DMS53 treated with DMSO at 0.1 percent for 48 hours (cell line): ENCODE measurements around the gene IFNA7.
"Not testable (repeated sequence)": the region's sequence is repeated elsewhere in the genome, so short reads cannot be mapped to it uniquely, and the experiment has no call there.

Experiments
- DNase-seq: peaks from one replicate; lab custom pipeline; 2025; ENCODE audit not compliant: unreplicated experiment; lab: John Stamatoyannopoulos, UW

The IFNA7 gene

DNA sequence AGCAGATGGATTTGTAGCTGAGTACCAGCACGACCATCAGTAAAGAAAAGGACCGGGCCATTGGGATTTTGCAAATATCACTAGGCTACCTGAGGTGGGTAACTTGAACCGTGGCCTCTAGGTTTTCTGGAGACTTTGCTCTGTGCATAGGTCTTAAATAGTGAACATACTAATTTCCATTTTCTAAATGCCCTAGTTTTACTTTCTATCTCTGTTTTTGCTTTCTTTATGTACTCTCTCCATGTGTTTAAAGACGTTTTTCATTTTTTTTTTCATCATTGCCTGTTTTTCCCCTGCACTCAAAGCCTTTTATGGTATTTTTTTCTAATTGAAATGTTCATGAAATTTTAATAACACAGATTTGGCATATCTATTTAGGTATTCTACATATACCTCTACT is at the start of gene IFNA7:
TSS of gene IFNA7 (minus strand) at position 101 of the 400 bp plus-strand sequence. CDS start at position 61, 40 bp downstream.
- DNase-seq: not testable (repeated sequence)

DNA sequence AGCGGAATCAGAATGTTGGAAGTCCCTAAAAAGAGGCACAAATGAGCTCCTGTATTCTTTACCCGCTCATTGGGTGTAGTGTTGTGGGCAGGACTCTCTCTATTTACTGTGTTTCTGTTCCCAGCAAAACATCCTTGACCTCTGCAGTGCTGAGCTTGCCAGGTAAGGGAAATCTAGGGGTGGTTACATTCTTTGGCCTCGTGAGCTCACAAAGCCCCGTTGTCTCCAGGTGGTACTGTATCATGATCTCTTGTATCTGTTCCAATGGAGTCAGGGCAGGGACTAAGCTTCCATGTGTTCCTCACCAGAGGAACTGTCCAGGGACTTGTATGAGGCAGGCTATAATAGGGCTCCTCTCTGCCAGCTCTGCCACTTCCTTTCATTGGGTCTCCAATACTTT is 49.6 kb upstream of the IFNA7 start:
- no peak for DNase-seq

DNA sequence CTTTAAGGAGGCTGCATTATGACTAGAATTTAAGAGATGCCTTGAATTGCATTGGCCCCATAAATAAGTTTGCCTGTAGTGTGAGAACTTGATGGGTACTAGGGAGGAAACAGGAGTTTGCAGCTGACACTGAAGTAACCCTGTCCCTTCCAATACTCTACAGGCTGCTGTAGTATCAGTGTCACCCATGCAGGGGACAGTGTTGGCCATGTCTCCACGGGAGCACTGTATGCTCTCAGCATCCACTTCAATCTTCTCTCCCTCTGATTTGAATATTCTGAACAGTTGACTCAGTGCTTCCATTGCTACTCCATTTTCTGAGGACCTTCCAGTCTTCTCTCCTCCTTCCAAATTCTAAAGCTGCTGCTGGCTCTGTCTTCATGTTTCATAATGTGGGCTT is 49.2 kb upstream of the IFNA7 start:
- DNase-seq: no peak

DNA sequence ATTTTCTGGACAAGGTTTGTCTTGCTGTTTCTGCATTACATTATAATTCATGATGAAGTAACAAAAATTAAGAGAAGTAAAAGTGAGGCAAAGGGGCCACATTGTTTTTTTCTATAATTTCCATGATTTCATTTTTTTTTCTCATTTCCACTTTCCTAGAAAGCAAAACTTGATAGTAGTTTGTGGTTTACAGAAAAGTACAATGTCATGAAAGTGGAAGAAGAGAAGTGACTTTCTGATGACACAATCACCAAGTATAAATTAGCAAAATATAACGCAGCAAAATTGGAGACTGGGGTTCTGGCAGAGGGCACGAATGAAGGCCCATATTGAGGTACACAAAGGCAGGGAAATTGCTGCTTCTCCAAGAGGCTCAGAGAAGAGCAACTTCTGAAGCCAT is 42.8 kb upstream of the IFNA7 start:
- no peak for DNase-seq

DNA sequence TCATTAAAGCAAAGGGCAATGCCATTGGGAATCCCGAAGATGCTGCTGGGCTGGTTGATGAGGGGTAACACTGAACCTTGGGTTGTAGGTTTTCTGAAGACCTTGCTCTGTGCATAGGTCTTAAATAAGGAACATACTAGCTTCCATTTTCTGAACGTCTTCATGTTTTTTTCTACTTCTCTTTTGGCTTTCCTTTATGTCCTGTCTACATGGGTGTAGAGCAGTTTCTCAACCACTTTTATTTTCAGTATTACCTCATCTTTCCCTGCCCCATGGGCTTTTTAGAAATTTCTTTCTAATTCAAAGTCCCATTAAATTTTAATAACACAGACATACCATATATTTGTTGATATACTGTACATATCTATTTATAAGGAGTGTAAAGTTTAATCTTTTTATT is 37.9 kb upstream of the IFNA7 start, which contains the start of gene IFNA14:
TSS of gene IFNA14 (minus strand) at position 95 of the 400 bp plus-strand sequence. CDS start at position 25, 70 bp downstream.
- no peak for DNase-seq

DNA sequence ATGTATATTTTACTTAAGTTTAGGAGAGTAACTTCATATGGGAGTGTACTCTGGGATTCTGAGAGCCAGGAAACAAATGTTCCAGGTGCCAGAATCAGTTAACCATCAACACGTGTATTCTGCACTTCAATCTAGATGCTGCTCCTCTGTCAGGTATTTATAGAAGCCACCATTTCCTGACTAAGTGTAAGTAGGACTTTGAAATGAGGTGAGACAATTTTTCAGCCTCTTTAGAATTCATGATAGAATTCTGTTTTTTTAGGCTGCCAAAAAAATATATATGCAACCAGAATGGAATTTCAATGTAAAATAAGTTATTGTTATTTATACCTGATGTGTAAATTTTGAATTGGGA is 34.3 kb upstream of the IFNA7 start:
- not testable (repeated sequence) for DNase-seq

DNA sequence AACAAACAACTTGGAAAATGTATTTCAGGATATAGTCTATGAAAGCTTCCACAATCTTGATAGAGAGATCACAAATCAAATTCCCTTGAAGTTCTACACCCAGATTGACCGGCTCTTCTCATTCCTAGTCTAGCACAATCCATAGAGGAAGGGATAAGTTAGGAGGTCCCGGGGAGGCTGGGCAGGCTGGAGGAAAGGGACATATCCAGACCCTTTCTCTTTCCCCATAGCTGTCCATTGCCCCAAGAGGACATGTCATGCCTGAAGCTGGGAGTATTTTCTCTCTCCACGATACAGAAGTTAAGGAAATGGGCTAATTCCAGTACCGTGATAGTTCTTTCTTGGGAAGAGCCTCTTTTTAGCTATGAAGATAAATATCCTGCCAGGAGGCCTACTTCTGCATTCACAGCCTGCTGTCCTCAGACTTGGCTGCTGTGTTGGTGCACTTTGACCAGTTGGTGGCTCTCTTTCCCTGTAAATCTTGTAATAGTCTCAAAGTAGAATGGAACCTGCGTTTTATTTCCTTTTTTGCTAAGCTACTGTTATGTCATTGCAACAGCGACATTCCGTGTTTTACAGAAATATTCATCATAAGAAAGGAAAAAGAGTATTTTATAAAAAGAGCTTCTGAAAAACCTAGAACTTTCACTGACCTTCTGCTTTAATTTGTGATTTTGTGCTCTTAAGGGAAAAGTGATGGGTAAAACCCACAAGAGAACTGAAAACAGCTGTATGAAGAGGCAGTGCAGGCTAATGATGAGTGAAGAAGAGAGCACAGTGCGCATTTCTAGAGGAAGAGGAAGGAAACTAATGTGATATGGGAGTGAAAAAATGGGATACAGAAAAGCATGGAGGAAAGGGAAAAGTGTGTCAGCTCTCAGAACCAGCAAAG is 33.7 kb upstream of the IFNA7 start:
- DNase-seq: peak; percentile 49

DNA sequence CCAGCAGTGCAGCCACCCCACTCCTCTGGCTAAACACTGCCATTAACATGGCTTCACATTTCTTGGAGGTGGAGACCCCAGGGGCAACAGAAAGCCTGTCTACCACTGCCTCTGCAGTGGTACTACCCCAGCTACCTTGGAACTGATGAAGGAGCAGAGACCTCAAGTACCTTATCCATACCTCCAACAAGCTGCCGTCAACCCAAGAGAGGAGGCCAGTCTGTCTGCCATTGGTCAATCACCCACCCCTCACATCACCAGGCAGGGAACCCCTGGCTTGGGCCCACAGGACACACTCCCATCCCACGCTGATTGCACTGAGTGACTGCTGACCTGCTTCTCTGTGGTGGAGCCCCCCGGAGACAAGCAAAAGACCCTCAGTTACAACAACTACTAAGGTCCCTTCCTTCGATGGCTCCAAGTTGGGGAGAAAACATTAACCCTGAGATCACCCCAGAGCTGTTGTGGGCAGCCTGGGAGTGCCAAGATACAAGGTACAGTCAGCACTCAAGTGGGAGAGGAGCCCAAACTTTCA is 32.2 kb upstream of the IFNA7 start:
- no peak for DNase-seq

DNA sequence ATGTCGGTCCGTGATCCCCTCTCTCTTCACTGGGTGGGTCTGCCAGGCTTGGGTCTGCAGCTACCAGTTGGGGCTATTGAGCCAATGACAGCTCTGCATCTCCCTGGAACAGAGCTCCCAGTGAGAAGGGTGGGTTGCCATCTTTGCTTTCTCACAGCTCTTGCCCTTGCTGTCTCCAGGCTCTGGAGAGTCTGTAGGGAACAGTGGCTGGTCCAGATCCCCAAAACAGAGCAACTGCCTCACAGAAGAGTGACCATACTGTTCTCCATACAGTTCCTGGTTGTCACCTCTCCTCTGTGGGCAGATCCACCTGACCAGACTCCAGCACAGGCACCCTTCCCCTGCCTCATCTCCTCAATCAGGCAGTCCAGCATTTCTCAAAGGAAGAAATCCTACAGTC is 31.3 kb upstream of the IFNA7 start:
- no peak for DNase-seq

DNA sequence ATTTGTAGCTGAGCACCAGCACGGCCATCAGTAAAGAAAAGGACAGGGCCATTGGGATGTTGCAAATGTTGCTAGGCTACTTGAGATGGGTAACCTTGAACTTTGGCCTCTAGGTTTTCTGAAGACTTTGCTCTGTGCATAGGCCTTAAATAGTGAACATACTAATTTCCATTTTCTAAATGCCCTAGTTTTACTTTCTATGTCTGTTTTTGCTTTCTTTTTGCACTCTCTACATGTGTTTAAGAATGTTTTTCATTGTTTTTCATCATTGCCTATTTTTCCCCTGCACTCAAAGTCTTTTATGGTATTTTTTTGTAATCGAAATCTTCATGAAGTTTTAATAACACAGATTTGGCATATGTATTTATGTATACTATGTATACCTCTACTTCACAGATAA is 26.1 kb upstream of the IFNA7 start, which contains the start of gene IFNA17:
TSS of gene IFNA17 (minus strand) at position 101 of the 400 bp plus-strand sequence. CDS start at position 52, 49 bp downstream.
- DNase-seq: no peak

DNA sequence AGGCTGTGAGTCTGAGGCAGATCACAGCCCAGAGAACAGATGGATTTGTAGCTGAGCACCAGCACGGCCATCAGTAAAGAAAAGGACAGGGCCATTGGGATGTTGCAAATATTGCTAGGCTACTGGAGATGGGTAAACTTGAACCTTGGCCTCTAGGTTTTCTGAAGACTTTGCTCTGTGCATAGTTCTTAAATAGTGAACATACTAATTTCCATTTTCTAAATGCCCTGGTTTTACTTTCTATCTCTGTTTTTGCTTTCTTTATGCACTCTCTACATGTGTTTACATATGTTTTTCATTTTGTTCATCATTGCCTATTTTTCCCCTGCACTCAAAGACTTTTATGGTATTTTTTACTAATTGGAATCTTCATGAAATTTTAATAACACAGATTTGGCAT is 15.2 kb upstream of the IFNA7 start, which contains the start of gene IFNA16:
TSS of gene IFNA16 (minus strand) at position 101 of the 400 bp plus-strand sequence. CDS start at position 95, 6 bp downstream.
- not testable (repeated sequence) for DNase-seq

DNA sequence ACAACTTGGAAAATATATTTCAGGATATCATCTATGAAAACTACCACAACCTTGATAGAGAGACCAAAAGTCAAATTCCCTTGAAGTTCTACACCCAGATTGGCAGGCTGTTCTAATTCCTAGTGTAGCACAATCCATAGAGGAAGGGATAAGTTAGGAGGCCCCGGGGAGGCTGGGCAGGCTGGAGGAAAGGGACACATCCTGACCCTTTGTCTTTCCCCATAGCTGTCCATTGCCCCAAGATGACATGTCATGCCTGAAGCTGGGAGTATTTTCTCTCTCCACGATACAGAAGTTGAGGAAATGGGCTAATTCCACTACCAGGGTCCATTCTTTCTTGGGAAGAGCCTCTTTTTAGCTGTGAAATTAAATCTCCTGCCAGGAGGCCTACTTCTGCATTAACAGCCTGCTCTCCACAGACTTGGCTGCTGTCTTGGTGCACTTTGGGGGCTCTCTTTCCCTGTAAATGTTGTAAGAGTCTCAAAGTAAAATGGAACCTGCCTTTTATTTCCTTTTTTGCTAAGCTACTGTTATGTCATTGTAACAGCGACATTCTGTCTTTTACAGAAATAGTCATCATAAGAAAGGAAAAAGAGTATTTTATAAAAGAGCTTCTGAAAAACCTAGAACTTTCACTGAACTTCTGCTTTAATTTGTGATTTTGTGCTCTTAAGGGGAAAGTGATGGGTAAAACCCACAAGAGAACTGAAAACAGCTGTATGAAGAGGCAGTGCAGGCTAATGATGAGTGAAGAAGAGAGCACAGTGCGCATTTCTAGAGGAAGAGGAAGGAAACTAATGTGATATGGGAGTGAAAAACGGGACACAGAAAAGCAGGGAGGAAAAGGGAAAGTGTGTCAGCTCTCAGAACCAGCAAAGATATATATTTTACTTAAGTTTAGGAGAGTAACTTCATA is 11.7 kb upstream of the IFNA7 start:
- not testable (repeated sequence) for DNase-seq

DNA sequence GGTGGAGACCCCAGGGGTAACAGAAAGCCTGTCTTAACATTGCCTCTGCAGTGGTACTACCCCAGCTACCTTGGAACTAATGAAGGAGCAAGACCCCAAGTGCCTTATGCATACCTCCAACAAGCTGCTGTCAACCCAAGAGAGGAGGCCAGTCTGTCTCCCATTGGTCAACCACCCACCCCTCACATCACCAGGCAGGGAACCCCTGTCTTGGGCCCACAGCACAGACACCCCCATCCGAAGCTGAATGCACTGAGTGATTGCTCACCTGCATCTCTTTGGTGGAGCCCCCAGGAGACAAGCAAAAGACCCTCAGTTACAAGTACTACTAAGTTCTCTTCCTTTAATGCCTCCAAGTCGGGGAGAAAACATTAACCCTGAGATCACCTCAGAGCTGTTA is 10.2 kb upstream of the IFNA7 start:
- DNase-seq: not testable (repeated sequence)

DNA sequence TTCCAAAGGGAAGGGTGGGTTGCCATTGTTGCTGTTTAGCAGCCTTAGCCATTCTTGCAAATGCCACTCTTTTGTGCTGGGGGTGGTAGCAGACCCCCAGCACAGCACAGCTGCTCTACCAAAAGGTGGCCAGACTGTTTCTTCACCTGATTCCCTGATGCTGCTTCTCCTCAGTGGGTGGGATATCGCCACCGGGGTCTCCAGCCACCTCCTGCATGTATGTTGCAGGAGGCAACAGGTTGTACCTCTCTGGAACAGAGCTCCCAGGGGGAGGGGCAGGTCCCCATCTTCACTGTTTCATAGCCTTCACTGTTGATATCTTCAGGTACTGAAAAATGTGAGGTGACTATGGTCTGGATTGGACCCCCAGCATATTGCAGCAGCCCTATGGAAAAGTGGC is 8.8 kb upstream of the IFNA7 start:
- not testable (repeated sequence) for DNase-seq

DNA sequence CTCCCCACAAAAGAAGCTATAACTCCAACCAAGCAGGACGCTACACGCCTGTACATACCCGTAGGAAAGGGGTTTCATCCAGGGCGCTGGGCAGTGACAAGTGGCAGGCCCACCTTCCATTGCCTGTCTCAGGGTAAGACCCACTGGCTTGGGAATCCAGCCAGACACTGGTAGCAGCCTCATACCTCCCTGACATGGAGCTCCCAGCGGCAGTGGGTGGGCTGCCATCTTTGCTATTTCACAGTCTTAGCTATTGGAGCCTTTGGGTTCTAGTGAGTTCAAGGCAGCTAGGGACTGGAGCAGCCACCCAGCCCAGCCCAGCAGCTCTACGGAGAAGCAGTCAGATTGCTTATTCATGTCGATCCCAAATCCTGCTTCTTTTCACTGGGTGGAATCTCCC is 8.3 kb upstream of the IFNA7 start:
- DNase-seq: no peak

DNA sequence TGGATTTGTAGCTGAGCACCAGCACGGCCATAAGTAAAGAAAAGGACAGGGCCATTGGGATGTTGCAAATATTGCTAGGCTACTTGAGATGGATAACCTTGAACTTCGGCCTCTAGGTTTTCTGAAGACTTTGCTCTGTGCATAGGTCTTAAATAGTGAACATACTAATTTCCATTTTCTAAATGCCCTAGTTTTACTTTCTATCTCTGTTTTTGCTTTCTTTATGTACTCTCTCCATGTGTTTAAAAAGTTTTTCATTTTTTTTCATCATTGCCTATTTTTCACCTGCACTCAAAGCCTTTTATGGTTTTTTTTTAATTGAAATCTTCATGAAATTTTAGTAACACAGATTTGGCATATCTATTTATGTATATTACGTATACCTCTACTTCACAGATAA is 5.0 kb upstream of the IFNA7 start, which contains the start of gene IFNA10:
TSS of gene IFNA10 (minus strand) at position 101 of the 400 bp plus-strand sequence. CDS start at position 55, 46 bp downstream.
- not testable (repeated sequence) for DNase-seq

DNA sequence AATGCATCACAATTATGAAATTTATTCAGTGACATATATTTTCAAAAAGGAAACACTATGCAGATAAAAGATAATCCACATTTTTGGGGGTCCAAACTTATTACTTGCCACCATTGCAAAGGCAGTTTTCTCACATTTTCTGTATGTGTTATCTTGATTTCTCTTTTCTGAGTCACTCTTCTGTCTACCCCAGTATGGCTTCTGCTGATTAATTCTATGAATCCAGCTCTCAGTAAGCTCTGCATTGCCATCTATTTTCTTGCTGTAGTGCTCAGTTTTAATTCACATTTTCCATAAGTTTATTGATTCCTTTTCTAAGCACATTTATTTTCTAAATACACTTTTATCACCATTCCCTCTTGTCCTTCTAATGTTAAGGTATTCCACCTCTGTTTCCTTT is 3.2 kb upstream of the IFNA7 start:
- DNase-seq: no peak

DNA sequence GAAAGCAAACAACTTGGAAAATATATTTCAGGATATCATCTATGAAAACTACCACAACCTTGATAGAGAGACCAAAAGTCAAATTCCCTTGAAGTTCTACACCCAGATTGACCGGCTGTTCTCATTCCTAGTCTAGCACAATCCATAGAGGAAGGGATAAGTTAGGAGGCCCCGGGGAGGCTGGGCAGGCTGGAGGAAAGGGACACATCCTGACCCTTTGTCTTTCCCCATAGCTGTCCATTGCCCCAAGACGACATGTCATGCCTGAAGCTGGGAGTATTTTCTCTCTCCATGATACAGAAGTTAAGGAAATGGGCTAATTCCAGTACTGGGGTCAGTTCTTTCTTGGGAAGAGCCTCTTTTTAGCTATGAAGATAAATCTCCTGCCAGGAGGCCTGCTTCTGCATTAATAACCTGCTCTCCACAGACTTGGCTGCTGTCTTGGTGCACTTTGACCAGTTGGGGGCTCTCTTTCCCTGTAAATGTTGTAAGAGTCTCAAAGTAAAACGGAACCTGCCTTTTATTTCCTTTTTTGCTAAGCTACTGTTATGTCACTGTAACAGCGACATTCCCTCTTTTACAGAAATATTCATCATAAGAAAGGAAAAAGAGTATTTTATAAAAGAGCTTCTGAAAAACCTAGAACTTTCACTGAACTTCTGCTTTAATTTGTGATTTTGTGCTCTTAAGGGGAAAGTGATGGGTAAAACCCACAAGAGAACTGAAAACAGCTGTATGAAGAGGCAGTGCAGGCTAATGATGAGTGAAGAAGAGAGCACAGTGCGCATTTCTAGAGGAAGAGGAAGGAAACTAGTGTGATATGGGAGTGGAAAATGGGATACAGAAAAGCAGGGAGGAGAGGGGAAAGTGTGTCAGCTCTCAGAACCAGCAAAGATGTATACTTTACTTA is 6.9 kb downstream of the IFNA7 start:
- peak; percentile 10 for DNase-seq

DNA sequence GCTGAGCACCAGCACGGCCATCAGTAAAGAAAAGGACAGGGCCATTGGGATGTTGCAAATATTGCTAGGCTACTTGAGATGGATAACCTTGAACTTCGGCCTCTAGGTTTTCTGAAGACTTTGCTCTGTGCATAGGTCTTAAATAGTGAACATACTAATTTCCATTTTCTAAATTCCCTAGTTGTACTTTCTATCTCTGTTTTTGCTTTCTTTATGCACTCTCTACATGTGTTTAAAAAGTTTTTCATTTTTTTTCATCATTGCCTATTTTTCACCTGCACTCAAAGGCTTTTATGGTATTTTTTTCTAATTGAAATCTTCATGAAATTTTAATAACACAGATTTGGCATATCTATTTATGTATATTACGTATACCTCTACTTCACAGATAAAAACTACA is 14.5 kb downstream of the IFNA7 start, which contains the start of gene IFNA4:
TSS of gene IFNA4 (minus strand) at position 101 of the 400 bp plus-strand sequence. CDS start at position 45, 56 bp downstream.
- not testable (repeated sequence) for DNase-seq
